GM23338 (cell line): Measurements from ENCODE around the gene TBX18. TPM values are rescaled to one million over a fixed set of nuclear protein-coding genes. Genes with fewer than 3 reads are reported as not detected.

Experiments used
- ATAC-seq: fragments of 200-7000 bp; cut with Tn5 transposase; 3 replicates; pipeline ENCODE4 v1.9.1; 2020
- DNase-seq: peaks from one replicate; pipeline ENCODE4 v3.0.0-alpha.2; 2015; ENCODE audit warnings: low spot score
- H2AFZ ChIP-seq: fragments of 200-600 bp; sonication (generic); 2 replicates; pipeline ENCODE4 v1.8.0; 2016; ENCODE audit warnings: antibody characterized with exemption, mild to moderate bottlenecking, moderate library complexity
- H3F3A ChIP-seq: fragments of 200-600 bp; sonication (generic); replicated peaks from 2 replicates; pipeline ENCODE4 v1.8.0; 2017; ENCODE audit warnings: antibody characterized with exemption, mixed run types, low read depth
- H3K27ac ChIP-seq: fragments of 200-600 bp; sonication (generic); 2 replicates; pipeline ENCODE4 v1.6.1; 2016; ENCODE audit warnings: low read depth
- H3K27me3 ChIP-seq: fragments of 200-600 bp; sonication (generic); 2 replicates; pipeline ENCODE4 v1.8.0; 2016; ENCODE audit warnings: mild to moderate bottlenecking, mixed run types, moderate library complexity; ENCODE audit not compliant: insufficient read depth
- H3K36me3 ChIP-seq: fragments of 200-600 bp; sonication (generic); 2 replicates; pipeline ENCODE4 v1.8.0; 2016; ENCODE audit warnings: mild to moderate bottlenecking; ENCODE audit not compliant: insufficient read depth
- H3K4me1 ChIP-seq: fragments of 200-600 bp; sonication (generic); 2 replicates; pipeline ENCODE4 v1.8.0; 2016; ENCODE audit warnings: mild to moderate bottlenecking, moderate library complexity; ENCODE audit not compliant: insufficient read depth
- H3K4me2 ChIP-seq: fragments of 200-600 bp; sonication (generic); 2 replicates; pipeline ENCODE4 v1.7.1; 2017; ENCODE audit warnings: mixed run types
- H3K4me3 ChIP-seq: fragments of 200-600 bp; sonication (generic); 2 replicates; pipeline ENCODE4 v1.6.1; 2016; ENCODE audit warnings: mixed run types
- H3K79me2 ChIP-seq: fragments of 200-600 bp; sonication (generic); replicated peaks from 2 replicates; pipeline ENCODE4 v1.8.0; 2017; ENCODE audit warnings: mild to moderate bottlenecking; ENCODE audit not compliant: insufficient read depth
- H3K9me2 ChIP-seq: fragments of 200-600 bp; sonication (generic); 2 replicates; pipeline ENCODE4 v1.8.0; 2017; ENCODE audit not compliant: insufficient read depth
- H4K20me1 ChIP-seq: fragments of 200-600 bp; sonication (generic); replicated peaks from 2 replicates; pipeline ENCODE4 v1.8.0; 2017; ENCODE audit warnings: mild to moderate bottlenecking; ENCODE audit not compliant: insufficient read depth
- H3K27ac Mint-ChIP-seq: 2 replicates; pipeline ENCODE4 v1.8.0; 2020; ENCODE audit warnings: inconsistent platforms, mild to moderate bottlenecking, moderate library complexity, mixed read lengths
- H3K27me3 Mint-ChIP-seq: 3 replicates; pipeline ENCODE4 v1.8.0; 2022; ENCODE audit warnings: low read depth, mild to moderate bottlenecking, moderate library complexity, mixed read lengths, inconsistent platforms; ENCODE audit not compliant: insufficient read depth, poor library complexity
- H3K36me3 Mint-ChIP-seq: 3 replicates; pipeline ENCODE4 v1.8.0; 2021; ENCODE audit warnings: low read depth, mild to moderate bottlenecking, inconsistent platforms, moderate library complexity, mixed read lengths
- H3K4me1 Mint-ChIP-seq: 3 replicates; pipeline ENCODE4 v1.8.0; 2020; ENCODE audit warnings: mild to moderate bottlenecking, inconsistent platforms, mixed read lengths
- H3K4me3 Mint-ChIP-seq: 3 replicates; pipeline ENCODE4 v1.8.0; 2021; ENCODE audit warnings: moderate library complexity, mild to moderate bottlenecking, inconsistent platforms, mixed read lengths
- H3K9me3 Mint-ChIP-seq: 3 replicates; pipeline ENCODE4 v1.8.0; 2020; ENCODE audit warnings: moderate library complexity, mild to moderate bottlenecking, inconsistent platforms, mixed read lengths
- CREB1 ChIP-seq: fragments of 250-450 bp; sonication (Bioruptor Pico); IDR thresholded peaks from 2 replicates; pipeline ENCODE4 v1.5.0; 2020; ENCODE audit warnings: low read depth, mild to moderate bottlenecking, moderate library complexity
- CTCF ChIP-seq, 2 experiments: fragments of 200-600 bp in 1 of 2; sonication (generic) in 1 of 2; conservative IDR thresholded peaks; 2 replicates each; pipeline versions ENCODE4 v1.5.1 to v1.6.1; 2016 to 2017; ENCODE audit warnings: antibody characterized with exemption in 2 of 2, low read depth in 2 of 2, mild to moderate bottlenecking in 2 of 2, moderate library complexity in 1 of 2
- ETS1 ChIP-seq: IDR thresholded peaks from 2 replicates; pipeline ENCODE4 v1.6.1; 2016; ENCODE audit warnings: antibody characterized with exemption
- EZH2 ChIP-seq: fragments of 200-600 bp; sonication (generic); IDR thresholded peaks from one replicate; pipeline ENCODE4 v1.8.0; 2017; ENCODE audit warnings: antibody characterized with exemption, mild to moderate bottlenecking, low read depth; ENCODE audit not compliant: unreplicated experiment
- EZH2phosphoT487 ChIP-seq: fragments of 200-600 bp; sonication (generic); IDR thresholded peaks from one replicate; pipeline ENCODE4 v1.8.1; 2018; ENCODE audit warnings: antibody characterized with exemption; ENCODE audit not compliant: unreplicated experiment
- JUNB ChIP-seq: IDR thresholded peaks from one replicate; pipeline ENCODE4 v1.6.1; 2016; ENCODE audit warnings: antibody characterized with exemption; ENCODE audit not compliant: unreplicated experiment
- NANOG ChIP-seq: IDR thresholded peaks from 2 replicates; pipeline ENCODE4 v1.6.1; 2016; ENCODE audit warnings: antibody characterized with exemption, borderline replicate concordance
- POLR2AphosphoS5 ChIP-seq: IDR thresholded peaks from 2 replicates; pipeline ENCODE4 v1.6.1; 2016; ENCODE audit warnings: antibody characterized with exemption, low read depth
- REST ChIP-seq: IDR thresholded peaks from one replicate; pipeline ENCODE4 v1.6.1; 2018; ENCODE audit warnings: antibody characterized with exemption; ENCODE audit not compliant: unreplicated experiment
- STAT1 ChIP-seq: IDR thresholded peaks from one replicate; pipeline ENCODE4 v1.6.1; 2016; ENCODE audit warnings: antibody characterized with exemption; ENCODE audit not compliant: unreplicated experiment
- ZNF114 ChIP-seq: fragments of 250-450 bp; sonication (Bioruptor Pico); IDR thresholded peaks from 2 replicates; pipeline ENCODE4 v1.5.0; 2020; ENCODE audit warnings: mild to moderate bottlenecking, moderate library complexity
- ZNF462 ChIP-seq: fragments of 250-450 bp; sonication (Bioruptor Pico); IDR thresholded peaks from 2 replicates; pipeline ENCODE4 v1.5.0; 2020; ENCODE audit warnings: mild to moderate bottlenecking, moderate library complexity
- polyA plus RNA-seq: library from polyadenylated mRNA; unstranded; fragments of >200 nt; fragmentation: Nextera tagmentation; extraction: Ambion mirVana; gene quantifications from 2 replicates; pipeline ENCODE4 v1.2.1, GENCODE V29; 2016
- total RNA-seq: library from RNA; depleted of rRNA; stranded (reverse); fragments of >200 nt; shearing (Covaris generic); gene quantifications from 2 replicates; pipeline ENCODE4 v1.2.3, GENCODE V29; 2014

TBX18 gene
- total and polyA plus RNA-seq, 2 experiments from 2014 or later, result 0.03 TPM; not detected in 1

GRCh38 chr6:84718038-84718955 lies 46.1 kb downstream of the TBX18 start:
- TF ChIP-seq REST (no peak), JUNB (no peak), NANOG (no peak), CREB1 (CRISPR knock-in tag) (no peak), ZNF462 (no peak), POLR2AphosphoS5 (no peak), CTCF (conservative IDR thresholded peaks at IDR 0.05; ENCODE audit: low read depth in 2 of 2) (no peak), EZH2phosphoT487 (no peak), ETS1 (no peak), ZNF114 (CRISPR knock-in tag) (no peak), STAT1 (no peak), EZH2 (no peak)
- Mint-ChIP-seq H3K27me3 (peaks cover 6% of the 10 kb centered on the region), H3K4me3 (no peak overlapping the region), H3K27ac (no peak overlapping the region), H3K4me1 (no peaks in the 10 kb centered on the region), H3K9me3 (no peaks in the 10 kb centered on the region), H3K36me3 (no peaks in the 10 kb centered on the region)
- Histone ChIP-seq H3K27me3 (no peaks in the 10 kb centered on the region), H3K9me2 (0 out of 2 replicates have a peak, but pooled peaks cover 5% of the 10 kb centered on the region), H4K20me1 (no peaks in the 10 kb centered on the region), H3F3A (no peaks in the 10 kb centered on the region), H2AFZ (no peak overlapping the region), H3K79me2 (no peaks in the 10 kb centered on the region), H3K36me3 (no peaks in the 10 kb centered on the region), H3K4me3 (no peak overlapping the region), H3K27ac (no peak overlapping the region), H3K4me1 (no peaks in the 10 kb centered on the region), H3K4me2 (no peak overlapping the region)
- DNase-seq (no peak), ATAC-seq (no peak)
